Muscle of back (tissue), 10 donors: ENCODE data around the gene HOXB9. TPM values are rescaled to one million over a fixed set of nuclear protein-coding genes. Genes with fewer than 3 reads are reported as not detected.

Experiments used
- polyA plus RNA-seq, 10 donors: library from polyadenylated mRNA; unstranded; fragments of 120-200 nt; gene quantifications; one replicate each; pipeline ENCODE4 v1.2.1, GENCODE V29; 2013; ENCODE audit not compliant: insufficient read length in 10 of 10

The HOXB9 gene
- polyA plus RNA-seq, 10 donors = 0.09 to 1.3 (median 0.43) TPM

Other genes with a start within 250 kb of the HOXB9 start
- 1 to 10 TPM in 2 of 10 donors, under 1 TPM in 6, not detected in 2; 0.34 to 5.4 (median 0.46) TPM for gene SKAP1, start 196.1 kb downstream of the HOXB9 start, polyA plus RNA-seq
- not detected for gene HOXB1, start 95.3 kb downstream of the HOXB9 start, polyA plus RNA-seq
- gene HOXB2, start 81.2 kb downstream of the HOXB9 start, polyA plus RNA-seq = 10 to 100 TPM; 11.4 to 25.5 (median 15.0) TPM
- 10 to 100 TPM in 2 of 10 donors, 1 to 10 TPM in 8; 1.1 to 10.7 (median 6.1) TPM for gene HOXB4, start 48.0 kb downstream of the HOXB9 start, polyA plus RNA-seq
- gene HOXB3, start 36.1 kb downstream of the HOXB9 start, polyA plus RNA-seq = 10 to 100 TPM; 10.4 to 39.0 (median 24.4) TPM
- 1 to 10 TPM in 8 of 10 donors, under 1 TPM in 2; 0.60 to 7.2 (median 3.0) TPM for gene HOXB5, start 32.6 kb downstream of the HOXB9 start, polyA plus RNA-seq
- 1 to 10 TPM; 1.6 to 7.2 (median 2.8) TPM for gene HOXB6, start 21.4 kb downstream of the HOXB9 start, polyA plus RNA-seq
- gene HOXB7, start 15.3 kb downstream of the HOXB9 start, polyA plus RNA-seq = 10 to 100 TPM in 1 of 10 donors, 1 to 10 TPM in 9; 3.9 to 10.1 (median 6.8) TPM
- 1 to 10 TPM in 3 of 10 donors, under 1 TPM in 7; 0.29 to 2.9 (median 0.70) TPM for gene HOXB8, start 11.1 kb downstream of the HOXB9 start, polyA plus RNA-seq
- not detected for gene PRAC1, start 96.2 kb upstream of the HOXB9 start, polyA plus RNA-seq
- gene PRAC2, start 96.8 kb upstream of the HOXB9 start, polyA plus RNA-seq = not detected
- gene HOXB13, start 102.4 kb upstream of the HOXB9 start, polyA plus RNA-seq = under 1 TPM in 1 of 10 donors, not detected in 9; 0.04 TPM
- under 1 TPM in 1 of 10 donors, not detected in 9; 0.22 TPM for gene TTLL6, start 190.9 kb upstream of the HOXB9 start, polyA plus RNA-seq
- 10 to 100 TPM; 41.0 to 57.4 (median 50.7) TPM for gene CALCOCO2, start 204.7 kb upstream of the HOXB9 start, polyA plus RNA-seq